ENCODE data around the gene SPIC. TPM values are rescaled to one million over a fixed set of nuclear protein-coding genes. Genes with fewer than 3 reads are reported as not detected.

Gene SPIC
- total and polyA plus RNA-seq, 2 of the 8 experiments (the other 6 are each of a cell fraction or from before 2014, with no cell fraction given): not detected

DNA sequence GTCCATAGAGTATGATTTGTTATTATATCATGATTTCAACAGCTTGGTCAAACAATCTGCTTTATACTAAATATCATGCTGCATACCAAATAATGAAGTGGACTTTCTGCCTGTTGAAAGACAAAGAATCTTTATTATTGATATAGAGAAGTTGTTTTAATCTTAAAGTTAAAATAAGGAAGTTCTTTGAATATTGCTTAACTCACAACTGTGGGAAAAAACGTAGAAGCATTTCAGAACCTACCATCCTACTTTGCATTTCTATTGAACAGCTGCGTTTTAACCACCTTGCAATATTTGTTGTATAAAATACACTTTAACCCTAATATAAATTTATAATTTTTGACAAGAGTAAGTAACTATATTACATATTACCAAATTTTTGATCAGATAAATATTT, 44.7 kb upstream of the SPIC start:
- Histone ChIP-seq H3K4me1 (replicated peaks in 1 of 4; ENCODE audit: control insufficient read depth in 3 of 4, insufficient read depth in 4 of 4, low read length in 3 of 4) (no peaks in the 10 kb centered on the region), H4K5ac (ENCODE audit: insufficient read length, low read depth, low read length) (no peak overlapping the region), H3K27ac (ENCODE audit: low read depth, low read length) (no peak overlapping the region), H3K4ac (replicated peaks; ENCODE audit: insufficient read length, low read depth, low read length) (no peak overlapping the region), H4K20me1 (replicated peaks in 1 of 2; ENCODE audit: control insufficient read depth in 1 of 2, insufficient read depth in 2 of 2, low read length in 2 of 2) (no peaks in the 10 kb centered on the region), H3K27me3 (replicated peaks in 1 of 4; ENCODE audit: control insufficient read depth in 3 of 4, extremely low read depth in 1 of 4, insufficient read depth in 3 of 4, low read length in 3 of 4) (no peaks in the 10 kb centered on the region), H3K56ac (replicated peaks; ENCODE audit: insufficient read length, low read depth, low read length) (no peak overlapping the region), H4K91ac (replicated peaks; ENCODE audit: insufficient read length, low read length) (no peak overlapping the region), H3K14ac (ENCODE audit: insufficient read length) (no peak overlapping the region), H3K9ac (replicated peaks in 1 of 4; ENCODE audit: extremely low read depth in 1 of 4, low read depth in 3 of 4, low read length in 3 of 4) (no peak overlapping the region), H2BK5ac (ENCODE audit: low read depth, low read length) (no peak overlapping the region), H4K8ac (ENCODE audit: extremely low read depth, insufficient read depth, low read length) (no peak overlapping the region), H3K18ac (ENCODE audit: extremely low read depth, low read length) (no peak overlapping the region), H2BK120ac (replicated peaks; ENCODE audit: low read depth, low read length) (no peak overlapping the region), H3K79me1 (ENCODE audit: low read depth, low read length) (no peaks in the 10 kb centered on the region), H3K36me3 (ENCODE audit: control insufficient read depth in 2 of 4, insufficient read depth in 4 of 4, low read length in 3 of 4) (no peaks in the 10 kb centered on the region), H3K79me2 (ENCODE audit: control insufficient read depth in 1 of 2, insufficient read depth in 2 of 2, low read length in 2 of 2) (no peaks in the 10 kb centered on the region), H2BK20ac (ENCODE audit: low read length) (no peak overlapping the region), H3K9me3 (ENCODE audit: insufficient read depth in 2 of 2, low read depth in 1 of 2, low read length in 1 of 2) (no peaks in the 10 kb centered on the region), H2AFZ (ENCODE audit: low read length) (no peak overlapping the region), H2BK15ac (ENCODE audit: low read length) (no peak overlapping the region), H3K23me2 (ENCODE audit: low read depth, low read length) (no peaks in the 10 kb centered on the region), H3K4me3 (ENCODE audit: extremely low read depth in 1 of 4, insufficient read depth in 2 of 4, low read depth in 3 of 4, low read length in 4 of 4) (no peak overlapping the region), H3K4me2 (ENCODE audit: insufficient read depth in 1 of 2, low read depth in 2 of 2, low read length in 2 of 2) (no peak overlapping the region), H2BK12ac (ENCODE audit: low read depth, low read length) (no peak overlapping the region), H2AK5ac (ENCODE audit: low read depth, low read length) (no peak overlapping the region), H3K23ac (ENCODE audit: insufficient read length) (no peak overlapping the region)
- DNase-seq (ENCODE audit: low read depth in 1 of 2, low spot score in 2 of 2) (no peak), FAIRE-seq (no peak)
- TF ChIP-seq SAP30 (IDR thresholded peaks at IDR 0.05; ENCODE audit: insufficient read depth, insufficient replicate concordance, low read length) (no peak), CTBP2 (IDR thresholded peaks at IDR 0.05; ENCODE audit: borderline replicate concordance, insufficient read depth, insufficient read length, low read length) (no peak), SIRT6 (IDR thresholded peaks at IDR 0.05; ENCODE audit: low read length) (no peak), BACH1 (IDR thresholded peaks at IDR 0.05; ENCODE audit: low read length) (no peak), NRF1 (IDR thresholded peaks at IDR 0.05; ENCODE audit: low read depth, low read length) (no peak), RBBP5 (IDR thresholded peaks at IDR 0.05; ENCODE audit: borderline replicate concordance, low read depth, low read length) (no peak), TAF7 (optimal IDR thresholded peaks at IDR 0.05; ENCODE audit: borderline replicate concordance, low read depth, low read length) (no peak), CHD1 (IDR thresholded peaks at IDR 0.05; ENCODE audit: low read depth, low read length) (no peak), TAF1 (IDR thresholded peaks at IDR 0.05; ENCODE audit: low read depth, low read length) (no peak), ASH2L (IDR thresholded peaks at IDR 0.05; ENCODE audit: low read length) (no peak), SIN3A (conservative IDR thresholded peaks at IDR 0.05 in 1 of 2, IDR thresholded peaks at IDR 0.05 in 1 of 2; ENCODE audit: low read depth in 1 of 2, low read length in 2 of 2) (no peak), JUND (IDR thresholded peaks at IDR 0.05; ENCODE audit: low read length) (no peak), SP4 (IDR thresholded peaks at IDR 0.05; ENCODE audit: low read length) (no peak)
- ChIA-PET CTCF (ENCODE audit: partially characterized antibody) (interaction anchor here (0.9 to 1.9 kb wide), 3 partner anchors 239 to 410 kb away, joined by 3 read pairs; no protein-coding TSS in a partner anchor), POLR2A (ENCODE audit: partially characterized antibody) (no interaction called here)
- 82% methylated on average over 2 of the region's 2 CpGs; no CpG with 5 or more reads in 1 of the 2 experiments for WGBS, 2 experiments (ENCODE audit: extremely low coverage in 1 of 2, insufficient coverage in 1 of 2, insufficient read length in 1 of 2, insufficient replicate concordance in 2 of 2, low coverage in 1 of 2, low lambda C conversion rate in 2 of 2, missing lambda C conversion rate in 1 of 2)
